ENCODE measurements around the gene ZFHX3.

The ZFHX3 gene

GRCh38 chr16:72983728-72984350 is 64.1 kb downstream of the ZFHX3 start:
- Histone ChIP-seq H3K27me3 (ENCODE audit: insufficient read depth, low read length) (no peaks in the 10 kb centered on the region), H3K4me3 (ENCODE audit: low read length) (no peak overlapping the region), H3K4me1 (ENCODE audit: insufficient read depth, low read length) (no peaks in the 10 kb centered on the region), H3K9me3 (ENCODE audit: insufficient read depth, low read depth, low read length) (no peaks in the 10 kb centered on the region), H3K27ac (ENCODE audit: low read length) (no peak overlapping the region), H3K9ac (ENCODE audit: low read depth, low read length) (no peak overlapping the region), H3K36me3 (ENCODE audit: insufficient read depth, low read depth, low read length) (no peaks in the 10 kb centered on the region)

GRCh38 chr16:72983241-72983640 is 64.7 kb downstream of the ZFHX3 start:
- Histone ChIP-seq H3K27ac (ENCODE audit: low read length) (no peak overlapping the region), H3K9me3 (ENCODE audit: insufficient read depth, low read depth, low read length) (no peaks in the 10 kb centered on the region), H3K36me3 (ENCODE audit: insufficient read depth, low read depth, low read length) (no peaks in the 10 kb centered on the region), H3K4me3 (ENCODE audit: low read length) (no peak overlapping the region), H3K27me3 (ENCODE audit: insufficient read depth, low read length) (no peaks in the 10 kb centered on the region), H3K9ac (ENCODE audit: low read depth, low read length) (no peak overlapping the region), H3K4me1 (ENCODE audit: insufficient read depth, low read length) (no peaks in the 10 kb centered on the region)

GRCh38 chr16:72979974-72980373 is 68.0 kb downstream of the ZFHX3 start:
- Histone ChIP-seq H3K4me1 (ENCODE audit: insufficient read depth, low read length) (no peaks in the 10 kb centered on the region), H3K4me3 (ENCODE audit: low read length) (no peak overlapping the region), H3K27me3 (ENCODE audit: insufficient read depth, low read length) (no peaks in the 10 kb centered on the region), H3K9me3 (ENCODE audit: insufficient read depth, low read depth, low read length) (no peaks in the 10 kb centered on the region), H3K27ac (ENCODE audit: low read length) (no peak overlapping the region), H3K9ac (ENCODE audit: low read depth, low read length) (no peak overlapping the region), H3K36me3 (ENCODE audit: insufficient read depth, low read depth, low read length) (no peaks in the 10 kb centered on the region)

DNA sequence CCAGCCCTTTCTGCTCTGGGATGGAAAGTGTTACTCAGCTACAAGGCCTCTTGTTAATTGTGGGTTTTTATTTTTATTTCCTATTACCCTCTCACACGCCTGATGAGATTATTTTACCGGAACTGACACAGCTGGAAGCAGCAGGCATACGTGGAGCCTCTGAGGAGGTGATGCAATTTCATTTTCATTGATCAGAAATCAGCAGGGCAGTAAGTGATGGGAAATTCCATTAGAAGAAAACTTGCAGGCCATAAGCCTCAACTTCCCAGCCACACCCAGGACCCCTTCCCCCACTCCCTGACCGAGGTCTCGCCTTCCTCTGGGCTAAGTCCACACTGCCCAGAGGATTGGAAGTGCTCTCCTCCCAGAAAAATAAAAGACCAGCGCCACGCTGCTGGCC is 69.7 kb downstream of the ZFHX3 start:
- H3K36me3 ChIP-seq (ENCODE audit: insufficient read depth, low read depth, low read length), result no peaks in the 10 kb centered on the region
- no peaks in the 10 kb centered on the region for H3K4me1 ChIP-seq (ENCODE audit: insufficient read depth, low read length)
- H3K27ac ChIP-seq (ENCODE audit: low read length), result no peak overlapping the region
- no peaks in the 10 kb centered on the region for H3K9me3 ChIP-seq (ENCODE audit: insufficient read depth, low read depth, low read length)
- H3K27me3 ChIP-seq (ENCODE audit: insufficient read depth, low read length), result no peaks in the 10 kb centered on the region
- H3K4me3 ChIP-seq (ENCODE audit: low read length), result no peak overlapping the region
- H3K9ac ChIP-seq (ENCODE audit: low read depth, low read length), result no peak overlapping the region

GRCh38 chr16:72977127-72977526 is 70.8 kb downstream of the ZFHX3 start:
- Histone ChIP-seq H3K27ac (ENCODE audit: low read length) (no peak overlapping the region), H3K36me3 (ENCODE audit: insufficient read depth, low read depth, low read length) (no peaks in the 10 kb centered on the region), H3K4me1 (ENCODE audit: insufficient read depth, low read length) (no peaks in the 10 kb centered on the region), H3K9me3 (ENCODE audit: insufficient read depth, low read depth, low read length) (no peaks in the 10 kb centered on the region), H3K27me3 (ENCODE audit: insufficient read depth, low read length) (no peaks in the 10 kb centered on the region), H3K9ac (ENCODE audit: low read depth, low read length) (no peak overlapping the region), H3K4me3 (ENCODE audit: low read length) (no peak overlapping the region)

- Histone ChIP-seq H3K27me3 (ENCODE audit: insufficient read depth, low read length) (no peaks in the 10 kb centered on the region), H3K4me1 (ENCODE audit: insufficient read depth, low read length) (no peaks in the 10 kb centered on the region), H3K36me3 (ENCODE audit: insufficient read depth, low read depth, low read length) (no peaks in the 10 kb centered on the region), H3K9me3 (ENCODE audit: insufficient read depth, low read depth, low read length) (no peaks in the 10 kb centered on the region), H3K27ac (ENCODE audit: low read length) (no peak overlapping the region), H3K9ac (ENCODE audit: low read depth, low read length) (no peak overlapping the region), H3K4me3 (ENCODE audit: low read length) (no peak overlapping the region)
Measured at GRCh38 chr16:72976438-72977064, 71.4 kb downstream of the ZFHX3 start.

DNA sequence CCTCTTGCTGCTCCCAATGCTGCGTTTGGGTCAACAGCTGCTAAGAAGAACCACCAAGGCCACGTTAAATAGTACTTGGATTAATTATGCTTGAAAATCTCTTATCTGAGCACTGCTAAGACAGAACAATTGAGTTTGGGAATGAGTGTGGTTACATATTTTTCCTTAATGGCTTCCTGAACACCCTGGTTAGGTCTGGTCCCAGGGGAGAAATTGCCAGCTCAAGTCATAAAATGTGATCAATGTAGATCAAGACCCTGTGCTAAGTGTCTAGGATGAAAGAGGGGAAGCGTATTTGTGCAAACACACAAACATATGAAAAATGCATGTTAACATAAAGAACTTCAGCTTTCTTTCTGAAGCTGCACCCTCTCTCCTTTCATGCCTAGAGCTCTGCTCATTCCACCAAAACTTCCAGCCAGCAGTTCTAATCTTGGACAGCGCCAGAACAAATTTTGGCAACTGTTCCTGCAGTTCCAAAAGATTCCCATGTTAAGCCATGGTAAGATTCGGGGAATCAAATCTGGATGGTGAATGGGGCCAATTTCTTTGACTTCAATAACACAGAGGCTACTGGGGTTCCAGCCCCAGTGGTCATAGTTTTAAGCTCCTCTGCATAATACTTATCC is 72.0 kb downstream of the ZFHX3 start:
- no peaks in the 10 kb centered on the region for H3K36me3 ChIP-seq (ENCODE audit: insufficient read depth, low read depth, low read length)
- H3K27me3 ChIP-seq (ENCODE audit: insufficient read depth, low read length), result no peaks in the 10 kb centered on the region
- no peaks in the 10 kb centered on the region for H3K4me1 ChIP-seq (ENCODE audit: insufficient read depth, low read length)
- H3K9ac ChIP-seq (ENCODE audit: low read depth, low read length), result no peak overlapping the region
- H3K27ac ChIP-seq (ENCODE audit: low read length), result no peak overlapping the region
- no peak overlapping the region for H3K4me3 ChIP-seq (ENCODE audit: low read length)
- no peaks in the 10 kb centered on the region for H3K9me3 ChIP-seq (ENCODE audit: insufficient read depth, low read depth, low read length)

DNA sequence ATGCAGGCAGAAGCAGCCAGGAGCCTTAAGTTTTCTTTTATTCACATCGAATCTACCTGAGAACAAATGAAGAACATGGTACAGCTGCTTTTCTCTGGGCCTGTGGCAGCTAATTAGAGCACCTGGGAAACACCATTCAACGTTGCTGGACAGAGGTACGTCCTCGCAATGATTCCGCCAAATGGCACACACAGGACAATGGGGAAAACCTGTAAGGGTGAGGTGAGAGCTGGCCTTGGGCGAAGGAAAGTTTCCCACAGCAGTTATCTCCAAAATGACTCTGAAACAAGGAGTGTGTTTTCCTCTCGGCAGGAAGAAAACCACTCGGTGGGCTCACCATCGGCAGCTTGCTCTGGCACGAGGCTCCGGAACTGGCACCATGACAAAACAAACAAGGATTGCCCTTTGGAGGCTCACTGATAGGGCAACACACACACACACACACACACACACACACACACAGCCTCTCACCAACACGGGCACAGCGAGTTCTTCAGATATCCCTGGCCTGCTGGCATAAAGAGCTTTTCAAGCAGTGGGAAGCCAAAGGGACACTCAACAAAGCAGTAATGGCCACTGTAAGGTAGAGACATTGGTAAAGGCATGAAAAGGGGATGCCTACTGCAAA is 73.7 kb downstream of the ZFHX3 start:
- Histone ChIP-seq H3K27ac (ENCODE audit: low read length) (no peak overlapping the region), H3K9me3 (ENCODE audit: insufficient read depth, low read depth, low read length) (no peaks in the 10 kb centered on the region)

GRCh38 chr16:72972878-72973571 is 74.9 kb downstream of the ZFHX3 start:
- Histone ChIP-seq H3K27ac (ENCODE audit: low read length) (no peak overlapping the region), H3K27me3 (ENCODE audit: insufficient read depth, low read length) (no peaks in the 10 kb centered on the region), H3K9me3 (ENCODE audit: insufficient read depth, low read depth, low read length) (no peaks in the 10 kb centered on the region), H3K36me3 (ENCODE audit: insufficient read depth, low read depth, low read length) (no peaks in the 10 kb centered on the region), H3K4me3 (ENCODE audit: low read length) (no peak overlapping the region), H3K9ac (ENCODE audit: low read depth, low read length) (no peak overlapping the region), H3K4me1 (ENCODE audit: insufficient read depth, low read length) (no peaks in the 10 kb centered on the region)

More for the DNA sequence above, 73.7 kb downstream of the ZFHX3 start:
- Histone ChIP-seq H3K27me3 (ENCODE audit: insufficient read depth, low read length) (no peaks in the 10 kb centered on the region), H3K36me3 (ENCODE audit: insufficient read depth, low read depth, low read length) (no peaks in the 10 kb centered on the region), H3K9ac (ENCODE audit: low read depth, low read length) (no peak overlapping the region), H3K4me3 (ENCODE audit: low read length) (no peak overlapping the region), H3K4me1 (ENCODE audit: insufficient read depth, low read length) (no peaks in the 10 kb centered on the region)

DNA sequence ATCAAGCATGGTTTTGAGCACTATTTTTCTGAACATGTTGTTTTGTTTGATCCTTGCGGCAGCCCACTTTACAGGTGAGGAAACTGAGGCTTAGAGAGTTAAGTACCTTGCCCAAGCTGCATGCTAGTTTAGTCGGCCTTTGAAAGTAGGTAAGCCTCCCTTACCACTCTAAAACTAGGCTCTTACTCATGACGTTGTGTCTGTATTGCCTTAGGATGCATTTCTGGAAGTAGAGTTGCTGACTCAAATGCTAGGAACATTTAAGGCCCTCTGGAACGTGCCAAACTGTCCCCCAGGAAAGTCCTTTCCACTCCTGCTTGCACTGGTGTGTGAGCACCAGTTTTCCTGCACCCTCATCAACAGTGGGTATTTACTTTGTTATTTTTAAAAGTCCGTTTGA is 76.6 kb downstream of the ZFHX3 start:
- Histone ChIP-seq H3K4me1 (ENCODE audit: insufficient read depth, low read length) (no peaks in the 10 kb centered on the region), H3K4me3 (ENCODE audit: low read length) (no peak overlapping the region), H3K36me3 (ENCODE audit: insufficient read depth, low read depth, low read length) (no peaks in the 10 kb centered on the region), H3K9ac (ENCODE audit: low read depth, low read length) (no peak overlapping the region), H3K27ac (ENCODE audit: low read length) (no peak overlapping the region), H3K27me3 (ENCODE audit: insufficient read depth, low read length) (no peaks in the 10 kb centered on the region), H3K9me3 (ENCODE audit: insufficient read depth, low read depth, low read length) (no peaks in the 10 kb centered on the region)

DNA sequence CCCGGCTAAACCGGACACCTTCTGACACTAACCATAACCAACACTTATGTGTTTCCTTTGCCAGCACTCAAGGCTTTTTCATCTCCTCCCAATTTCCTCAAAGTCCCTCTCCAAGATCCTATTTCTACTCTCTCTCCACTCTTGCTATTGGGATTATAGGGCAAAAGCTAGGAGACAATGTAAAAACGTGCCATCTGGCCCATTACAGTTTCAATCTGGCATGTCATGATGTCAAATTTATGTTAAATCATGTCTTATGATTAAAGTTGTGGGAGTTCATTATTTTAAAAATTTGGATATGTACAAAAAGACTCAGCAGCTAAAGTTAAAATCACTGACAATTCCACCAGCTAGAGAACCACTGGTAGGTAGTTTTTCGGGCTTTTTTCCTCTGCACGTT is 77.3 kb downstream of the ZFHX3 start:
- no peaks in the 10 kb centered on the region for H3K36me3 ChIP-seq (ENCODE audit: insufficient read depth, low read depth, low read length)
- H3K4me3 ChIP-seq (ENCODE audit: low read length), result no peak overlapping the region
- H3K4me1 ChIP-seq (ENCODE audit: insufficient read depth, low read length), result no peaks in the 10 kb centered on the region
- no peak overlapping the region for H3K27ac ChIP-seq (ENCODE audit: low read length)
- H3K9ac ChIP-seq (ENCODE audit: low read depth, low read length), result no peak overlapping the region
- H3K9me3 ChIP-seq (ENCODE audit: insufficient read depth, low read depth, low read length), result no peaks in the 10 kb centered on the region
- no peaks in the 10 kb centered on the region for H3K27me3 ChIP-seq (ENCODE audit: insufficient read depth, low read length)

All from iPS-20b (cell line).